ENCODE data around the gene ANKRD10.
"Not testable (repeated sequence)": the region's sequence is repeated elsewhere in the genome, so short reads cannot be mapped to it uniquely, and the experiment has no call there.

DNA sequence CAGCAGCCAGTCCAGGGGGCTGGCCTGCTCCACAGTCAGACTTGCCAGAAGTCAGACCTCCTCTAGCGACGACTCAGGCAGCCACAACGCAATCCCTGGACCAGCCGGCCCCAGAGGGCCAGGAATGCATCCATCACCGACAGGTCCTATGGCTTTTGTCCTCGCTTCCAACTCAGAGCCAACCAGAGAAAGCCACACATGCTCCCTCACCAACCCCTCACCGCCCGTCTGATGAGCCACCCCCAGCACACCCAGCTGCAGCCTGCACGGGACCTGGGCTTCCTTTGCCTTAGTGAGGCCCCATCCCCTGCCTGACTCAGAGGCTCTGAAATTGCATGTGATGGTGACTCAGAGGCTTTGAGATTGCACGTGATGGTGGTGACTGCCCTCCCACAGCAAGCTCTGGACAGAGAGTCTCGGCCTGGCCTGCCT is 40.2 kb upstream of the ANKRD10 start:
- not testable (repeated sequence) for TF ChIP-seq RELA (IDR thresholded peaks at IDR 0.05; ENCODE audit: borderline replicate concordance, partially characterized antibody); FOXM1 (IDR thresholded peaks at IDR 0.05; ENCODE audit: low read depth, low read length); MYC (IDR thresholded peaks at IDR 0.05; ENCODE audit: insufficient read depth, insufficient read length, insufficient replicate concordance, low read length, severe bottlenecking); POLR2A (IDR thresholded peaks at IDR 0.05; ENCODE audit: low read depth, low read length); HDAC2 (IDR thresholded peaks at IDR 0.05); HCFC1 (IDR thresholded peaks at IDR 0.05; ENCODE audit: low read length)
- TF ChIP-seq, protein P1, sequence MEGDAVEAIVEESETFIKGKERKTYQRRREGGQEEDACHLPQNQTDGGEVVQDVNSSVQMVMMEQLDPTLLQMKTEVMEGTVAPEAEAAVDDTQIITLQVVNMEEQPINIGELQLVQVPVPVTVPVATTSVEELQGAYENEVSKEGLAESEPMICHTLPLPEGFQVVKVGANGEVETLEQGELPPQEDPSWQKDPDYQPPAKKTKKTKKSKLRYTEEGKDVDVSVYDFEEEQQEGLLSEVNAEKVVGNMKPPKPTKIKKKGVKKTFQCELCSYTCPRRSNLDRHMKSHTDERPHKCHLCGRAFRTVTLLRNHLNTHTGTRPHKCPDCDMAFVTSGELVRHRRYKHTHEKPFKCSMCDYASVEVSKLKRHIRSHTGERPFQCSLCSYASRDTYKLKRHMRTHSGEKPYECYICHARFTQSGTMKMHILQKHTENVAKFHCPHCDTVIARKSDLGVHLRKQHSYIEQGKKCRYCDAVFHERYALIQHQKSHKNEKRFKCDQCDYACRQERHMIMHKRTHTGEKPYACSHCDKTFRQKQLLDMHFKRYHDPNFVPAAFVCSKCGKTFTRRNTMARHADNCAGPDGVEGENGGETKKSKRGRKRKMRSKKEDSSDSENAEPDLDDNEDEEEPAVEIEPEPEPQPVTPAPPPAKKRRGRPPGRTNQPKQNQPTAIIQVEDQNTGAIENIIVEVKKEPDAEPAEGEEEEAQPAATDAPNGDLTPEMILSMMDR (IDR thresholded peaks at IDR 0.05 in 2 of 3, conservative IDR thresholded peaks at IDR 0.05 in 1 of 3; ENCODE audit: control insufficient read depth in 2 of 3, extremely low read depth in 1 of 3, insufficient read depth in 1 of 3, low read depth in 3 of 3, low read length in 3 of 3), result not testable (repeated sequence)
- TF ChIP-seq, protein P2, sequence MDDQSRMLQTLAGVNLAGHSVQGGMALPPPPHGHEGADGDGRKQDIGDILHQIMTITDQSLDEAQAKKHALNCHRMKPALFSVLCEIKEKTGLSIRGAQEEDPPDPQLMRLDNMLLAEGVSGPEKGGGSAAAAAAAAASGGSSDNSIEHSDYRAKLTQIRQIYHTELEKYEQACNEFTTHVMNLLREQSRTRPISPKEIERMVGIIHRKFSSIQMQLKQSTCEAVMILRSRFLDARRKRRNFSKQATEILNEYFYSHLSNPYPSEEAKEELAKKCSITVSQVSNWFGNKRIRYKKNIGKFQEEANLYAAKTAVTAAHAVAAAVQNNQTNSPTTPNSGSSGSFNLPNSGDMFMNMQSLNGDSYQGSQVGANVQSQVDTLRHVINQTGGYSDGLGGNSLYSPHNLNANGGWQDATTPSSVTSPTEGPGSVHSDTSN (IDR thresholded peaks at IDR 0.05; ENCODE audit: insufficient replicate concordance, low read depth, low read length), result not testable (repeated sequence)
